GM18858 (cell line): ENCODE measurements around the gene PTX4.

Experiments
- ATAC-seq: cut with Tn5 transposase; IDR thresholded peaks from one replicate; pipeline ENCODE4 v1.9.1; 2021; ENCODE audit not compliant: unreplicated experiment

Gene PTX4

GRCh38 chr16:1488619-1489018 lies at the start of gene PTX4:
Gene PTX4, minus strand, starts transcription at chr16:1488944. Its CDS starts 35 bp downstream, at chr16:1488909.
- no peak for ATAC-seq

- ATAC-seq: no peak
Measured at GRCh38 chr16:1537763-1538289, 49.1 kb upstream of the PTX4 start.

GRCh38 chr16:1537138-1537577 lies 48.4 kb upstream of the PTX4 start:
- ATAC-seq: no peak

- no peak for ATAC-seq
Measured at GRCh38 chr16:1536601-1537000, 47.9 kb upstream of the PTX4 start.

- no peak for ATAC-seq
Measured at GRCh38 chr16:1535391-1536291, 46.9 kb upstream of the PTX4 start.

- no peak for ATAC-seq
Measured at GRCh38 chr16:1534021-1535020, 45.6 kb upstream of the PTX4 start.

GRCh38 chr16:1533443-1533951 lies 44.8 kb upstream of the PTX4 start, which contains the start of gene TMEM204:
Gene TMEM204, plus strand, starts transcription at chr16:1533666. Its CDS starts 610 bp downstream, at chr16:1534276.
- no peak for ATAC-seq

GRCh38 chr16:1532771-1533170 lies 44.0 kb upstream of the PTX4 start:
- no peak for ATAC-seq

- no peak for ATAC-seq
Measured at GRCh38 chr16:1532081-1532760, 43.5 kb upstream of the PTX4 start.

- no peak for ATAC-seq
Measured at GRCh38 chr16:1531638-1531910, 42.8 kb upstream of the PTX4 start.

- ATAC-seq: no peak
Measured at GRCh38 chr16:1530883-1531637, 42.3 kb upstream of the PTX4 start.

GRCh38 chr16:1530349-1530882 lies 41.7 kb upstream of the PTX4 start:
- ATAC-seq: no peak

GRCh38 chr16:1528921-1529537 lies 40.3 kb upstream of the PTX4 start:
- no peak for ATAC-seq

- ATAC-seq: no peak
Measured at GRCh38 chr16:1527836-1528811, 39.4 kb upstream of the PTX4 start.

GRCh38 chr16:1526608-1527555 lies 38.1 kb upstream of the PTX4 start:
- no peak for ATAC-seq

- no peak for ATAC-seq
Measured at GRCh38 chr16:1525871-1526607, 37.3 kb upstream of the PTX4 start.
